LNCAP (cell line): ENCODE measurements around the gene APBB2.

Experiments
- CTCF ChIP-seq: fragments of 450-650 bp; IDR thresholded peaks from 2 replicates; pipeline ENCODE4 v1.5.1; 2017; ENCODE audit warnings: mild to moderate bottlenecking

Gene APBB2

GRCh38 chr4:41160856-41161255 lies 53.5 kb downstream of the APBB2 start:
- no peak for TF ChIP-seq CTCF

- TF ChIP-seq CTCF = no peak
These were observed 54.1 kb downstream of the APBB2 start for GRCh38 chr4:41160012-41160789.

- no peak for TF ChIP-seq CTCF
These were observed 55.6 kb downstream of the APBB2 start for GRCh38 chr4:41158756-41159155.

- no peak for TF ChIP-seq CTCF
These were observed 56.1 kb downstream of the APBB2 start for GRCh38 chr4:41158274-41158673.

- no peak for TF ChIP-seq CTCF
These were observed 57.3 kb downstream of the APBB2 start for GRCh38 chr4:41157009-41157408.

- no peak for TF ChIP-seq CTCF
These were observed 57.8 kb downstream of the APBB2 start for GRCh38 chr4:41156574-41156973.

GRCh38 chr4:41155194-41155830 lies 59.0 kb downstream of the APBB2 start:
- no peak for TF ChIP-seq CTCF
